HepG2 (cell line): ENCODE measurements around the gene RNF13.

Experiments used
- BCLAF1 ChIP-seq: fragments of 450-650 bp; IDR thresholded peaks from 2 replicates; pipeline ENCODE4 v1.6.1; 2017; ENCODE audit warnings: mild to moderate bottlenecking
- CHCHD3 ChIP-seq: sonication (generic); formaldehyde crosslinking; IDR thresholded peaks from 2 replicates; pipeline ENCODE4 v1.8.0; 2022; ENCODE audit warnings: mild to moderate bottlenecking, missing genetic modification reagents, moderate library complexity
- CTCF ChIP-seq: sonication (generic); formaldehyde crosslinking; IDR thresholded peaks from 2 replicates; pipeline ENCODE4 v1.5.0; 2020; ENCODE audit warnings: mild to moderate bottlenecking, missing genetic modification reagents, moderate library complexity
- ELF4 ChIP-seq: sonication (generic); formaldehyde crosslinking; IDR thresholded peaks from 2 replicates; pipeline ENCODE4 v1.5.0; 2020; ENCODE audit warnings: missing genetic modification reagents, mild to moderate bottlenecking, moderate library complexity, borderline replicate concordance
- EP300 ChIP-seq, 3 experiments: sonication (generic) in 1 of 3; formaldehyde crosslinking in 1 of 3; IDR thresholded peaks; 2 replicates each; pipeline versions ENCODE4 v1.5.1 to v1.6.1; 2011 to 2020; ENCODE audit warnings: low read depth in 2 of 3, low read length in 2 of 3, borderline replicate concordance in 1 of 3, improper control_type of control experiment in 1 of 3, mild to moderate bottlenecking in 1 of 3, missing genetic modification reagents in 1 of 3, moderate library complexity in 1 of 3
- FOSL2 ChIP-seq: sonication (generic); formaldehyde crosslinking; IDR thresholded peaks from 2 replicates; pipeline ENCODE4 v1.4.0; 2020; ENCODE audit warnings: missing genetic modification reagents
- MAX ChIP-seq: IDR thresholded peaks from 2 replicates; pipeline ENCODE4 v1.6.1; 2012; ENCODE audit warnings: inconsistent platforms
- POLR2A ChIP-seq, 2 experiments: IDR thresholded peaks; 2 replicates each; pipeline ENCODE4 v1.6.1; 2011; ENCODE audit warnings: low read depth in 2 of 2, low read length in 2 of 2, mild to moderate bottlenecking in 1 of 2, moderate library complexity in 1 of 2; ENCODE audit not compliant: insufficient read depth in 1 of 2
- YY1 ChIP-seq: IDR thresholded peaks from 2 replicates; pipeline ENCODE4 v1.6.1; 2011; ENCODE audit warnings: low read length, low read depth, moderate library complexity, mild to moderate bottlenecking; ENCODE audit not compliant: insufficient read depth, insufficient replicate concordance
- ZNF605 ChIP-seq: sonication (generic); formaldehyde crosslinking; IDR thresholded peaks from 2 replicates; pipeline ENCODE4 v1.8.0; 2022; ENCODE audit warnings: mild to moderate bottlenecking, missing genetic modification reagents
- ZNF614 ChIP-seq: IDR thresholded peaks from 2 replicates; pipeline ENCODE4 v1.6.1; 2018; ENCODE audit warnings: missing biosample characterization, missing genetic modification reagents, inconsistent platforms, borderline replicate concordance
- ZNF800 ChIP-seq: sonication (generic); formaldehyde crosslinking; IDR thresholded peaks from 2 replicates; pipeline ENCODE4 v1.4.0; 2020; ENCODE audit warnings: missing genetic modification reagents

- no peak for TF ChIP-seq FOSL2
- no peak for TF ChIP-seq ELF4 (CRISPR knock-in tag)
- TF ChIP-seq CTCF (CRISPR knock-in tag) = no peak
- no peak for TF ChIP-seq CHCHD3
- TF ChIP-seq ZNF614 (CRISPR knock-in tag) = no peak
- TF ChIP-seq BCLAF1 = no peak
- TF ChIP-seq ZNF800 (CRISPR knock-in tag) = no peak
- TF ChIP-seq ZNF605 = no peak
- no peak for TF ChIP-seq POLR2A (IDR thresholded peaks at IDR 0.05; ENCODE audit: insufficient read depth in 1 of 2, low read depth in 2 of 2, low read length in 2 of 2)
- TF ChIP-seq MAX = no peak
- no peak for TF ChIP-seq EP300 (IDR thresholded peaks at IDR 0.05; ENCODE audit: low read depth in 2 of 2, low read length in 2 of 2)
- TF ChIP-seq EP300 (CRISPR knock-in tag; IDR thresholded peaks at IDR 0.05; ENCODE audit: borderline replicate concordance) = no peak
- no peak for TF ChIP-seq YY1
Measured at GRCh38 chr3:149796026-149796425, 17.0 kb upstream of the RNF13 start.
